WTC11 (cell line): Measurements from ENCODE around the gene NUP93. TPM values are rescaled to one million over a fixed set of nuclear protein-coding genes. Genes with fewer than 3 reads are reported as not detected.

Source experiments
- ATAC-seq: fragments of 200-7000 bp; cut with Tn5 transposase; 2 replicates; pipeline ENCODE4 v1.10.0; 2021; ENCODE audit warnings: mild to moderate bottlenecking, moderate library complexity
- CTCF ChIA-PET: fragments of 300-600 bp; sonication (Branson Sonifier 250); formaldehyde crosslinking; loops from one replicate; lab custom pipeline; 2021; ENCODE audit warnings: antibody characterized with exemption; lab: Charles Lee
- POLR2A ChIA-PET: fragments of 350-600 bp; sonication (Branson Sonifier 250); formaldehyde crosslinking; loops from one replicate; lab custom pipeline; 2021; ENCODE audit warnings: antibody characterized with exemption; lab: Charles Lee
- DNase-seq: peaks from one replicate; pipeline ENCODE4 v3.0.0; 2021; ENCODE audit warnings: low spot score
- H3K27ac Mint-ChIP-seq: 2 replicates; pipeline ENCODE4 v1.8.0; 2021; ENCODE audit warnings: mixed read lengths
- H3K27me3 Mint-ChIP-seq: 2 replicates; pipeline ENCODE4 v1.8.0; 2021; ENCODE audit warnings: low read depth, mild to moderate bottlenecking, moderate library complexity, mixed read lengths
- H3K36me3 Mint-ChIP-seq: 2 replicates; pipeline ENCODE4 v1.8.0; 2021; ENCODE audit warnings: mixed read lengths
- H3K4me1 Mint-ChIP-seq: 2 replicates; pipeline ENCODE4 v1.8.0; 2022; ENCODE audit warnings: mixed read lengths
- H3K4me3 Mint-ChIP-seq: 2 replicates; pipeline ENCODE4 v1.8.0; 2021; ENCODE audit warnings: mild to moderate bottlenecking, moderate library complexity, mixed read lengths
- H3K9me3 Mint-ChIP-seq: 2 replicates; pipeline ENCODE4 v1.8.0; 2021; ENCODE audit warnings: mixed read lengths
- AFF4 ChIP-seq: sonication (generic); formaldehyde crosslinking; IDR thresholded peaks from 2 replicates; pipeline ENCODE4 v1.8.1; 2023; ENCODE audit warnings: mild to moderate bottlenecking, missing genetic modification reagents, borderline replicate concordance
- ATF2 ChIP-seq: sonication (generic); formaldehyde crosslinking; IDR thresholded peaks from 2 replicates; pipeline ENCODE4 v1.8.1; 2022; ENCODE audit warnings: low read depth, missing genetic modification reagents, borderline replicate concordance
- CBFB ChIP-seq: sonication (generic); formaldehyde crosslinking; IDR thresholded peaks from 2 replicates; pipeline ENCODE4 v1.8.1; 2022; ENCODE audit warnings: mild to moderate bottlenecking, low read depth, missing genetic modification reagents
- EMX1 ChIP-seq: fragments of 250-450 bp; sonication (Bioruptor Pico); IDR thresholded peaks from 2 replicates; pipeline ENCODE4 v1.8.0; 2021; ENCODE audit warnings: mild to moderate bottlenecking
- FOXJ3 ChIP-seq: sonication (generic); formaldehyde crosslinking; IDR thresholded peaks from 2 replicates; pipeline ENCODE4 v1.9.0; 2021; ENCODE audit warnings: missing genetic modification reagents, mild to moderate bottlenecking, borderline replicate concordance
- MAX ChIP-seq: sonication (generic); formaldehyde crosslinking; IDR thresholded peaks from 2 replicates; pipeline ENCODE4 v1.8.0; 2022; ENCODE audit warnings: mild to moderate bottlenecking, missing genetic modification reagents
- MXD4 ChIP-seq: fragments of 250-450 bp; sonication (Bioruptor Pico); IDR thresholded peaks from 2 replicates; pipeline ENCODE4 v1.8.0; 2021; ENCODE audit warnings: mild to moderate bottlenecking, moderate library complexity, borderline replicate concordance
- NFATC4 ChIP-seq: fragments of 250-450 bp; sonication (Bioruptor Pico); IDR thresholded peaks from 2 replicates; pipeline ENCODE4 v1.9.0; 2021; ENCODE audit warnings: mild to moderate bottlenecking
- NR2C2 ChIP-seq: sonication (generic); formaldehyde crosslinking; IDR thresholded peaks from 2 replicates; pipeline ENCODE4 v1.8.0; 2022; ENCODE audit warnings: mild to moderate bottlenecking, missing genetic modification reagents
- NR3C1 ChIP-seq: sonication (generic); formaldehyde crosslinking; conservative IDR thresholded peaks from 2 replicates; pipeline ENCODE4 v1.8.1; 2023; ENCODE audit warnings: low read depth, mild to moderate bottlenecking, missing genetic modification reagents
- RELA ChIP-seq: sonication (generic); formaldehyde crosslinking; IDR thresholded peaks from 2 replicates; pipeline ENCODE4 v1.8.1; 2022; ENCODE audit warnings: missing genetic modification reagents, mild to moderate bottlenecking, borderline replicate concordance
- SMAD4 ChIP-seq: sonication (generic); formaldehyde crosslinking; IDR thresholded peaks from 2 replicates; pipeline ENCODE4 v1.8.0; 2022; ENCODE audit warnings: mild to moderate bottlenecking, missing genetic modification reagents
- ZNF219 ChIP-seq: sonication (generic); formaldehyde crosslinking; IDR thresholded peaks from 2 replicates; pipeline ENCODE4 v1.8.0; 2023; ENCODE audit warnings: missing genetic modification reagents, mild to moderate bottlenecking, borderline replicate concordance
- ZNF263 ChIP-seq: sonication (generic); formaldehyde crosslinking; IDR thresholded peaks from 2 replicates; pipeline ENCODE4 v1.8.1; 2022; ENCODE audit warnings: low read depth, mild to moderate bottlenecking, moderate library complexity, missing genetic modification reagents
- ZNF416 ChIP-seq: fragments of 250-450 bp; sonication (Bioruptor Pico); IDR thresholded peaks from 2 replicates; pipeline ENCODE4 v1.9.0; 2021; ENCODE audit warnings: mild to moderate bottlenecking, inconsistent platforms
- total RNA-seq: library from RNA; stranded (reverse); gene quantifications from 3 replicates; pipeline ENCODE4 v1.2.3, GENCODE V29; 2021
- TF ChIP-seq, protein P1 (sequence below): fragments of 250-450 bp; sonication (Bioruptor Pico); IDR thresholded peaks from 2 replicates; pipeline ENCODE4 v1.9.0; 2021; ENCODE audit warnings: mild to moderate bottlenecking
- TF ChIP-seq, protein P2 (sequence below): sonication (generic); formaldehyde crosslinking; IDR thresholded peaks from 2 replicates; pipeline ENCODE4 v1.8.1; 2022; ENCODE audit warnings: mild to moderate bottlenecking, missing genetic modification reagents, moderate library complexity, borderline replicate concordance
- TF ChIP-seq, protein P3 (sequence below): sonication (generic); formaldehyde crosslinking; IDR thresholded peaks from 2 replicates; pipeline ENCODE4 v1.8.1; 2022; ENCODE audit warnings: mild to moderate bottlenecking, moderate library complexity, missing genetic modification reagents
- TF ChIP-seq, protein P4 (sequence below): sonication (generic); formaldehyde crosslinking; IDR thresholded peaks from 2 replicates; pipeline ENCODE4 v1.8.0; 2023; ENCODE audit warnings: missing genetic modification reagents
- TF ChIP-seq, protein P5 (sequence below): sonication (generic); formaldehyde crosslinking; IDR thresholded peaks from 2 replicates; pipeline ENCODE4 v1.8.1; 2023; ENCODE audit warnings: mild to moderate bottlenecking, missing genetic modification reagents, moderate library complexity

Gene NUP93
- total RNA-seq, 1 experiment from 2014 or later, result 185 TPM

DNA sequence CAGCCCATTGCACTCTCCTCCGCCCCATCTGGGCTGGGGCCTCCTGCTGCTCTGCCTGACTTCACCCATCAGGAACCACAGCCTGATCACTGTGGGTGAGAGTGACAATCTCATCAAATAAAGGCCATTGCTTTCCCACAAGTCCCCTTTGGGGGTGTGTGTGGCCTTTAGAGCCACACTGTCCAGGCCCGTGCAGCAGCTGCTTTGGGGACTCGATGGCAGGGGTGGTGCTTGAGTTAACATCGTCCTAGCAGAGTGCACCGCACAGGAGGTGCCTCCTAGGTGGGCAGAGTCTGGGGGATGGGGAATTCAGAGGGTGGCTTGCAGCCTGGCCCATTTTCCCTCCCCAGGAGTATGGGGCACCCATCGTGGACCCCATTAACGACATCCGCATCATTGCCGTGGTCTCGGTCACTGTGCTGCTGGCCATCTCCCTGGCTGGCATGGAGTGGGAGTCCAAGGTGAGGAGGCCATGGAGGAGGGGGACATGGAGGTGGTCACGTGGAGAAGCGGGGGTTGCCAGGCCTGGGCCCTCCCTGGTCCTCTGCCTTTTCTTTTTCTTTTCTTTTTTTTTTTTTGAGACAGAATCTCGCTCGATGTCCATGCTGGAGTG lies 140.5 kb downstream of the NUP93 start:
- H3K27ac Mint-ChIP-seq, result no peak overlapping the region
- no peak for TF ChIP-seq AFF4
- no peak for TF ChIP-seq RELA
- TF ChIP-seq NR3C1, result no peak
- TF ChIP-seq CBFB, result no peak
- no peak for TF ChIP-seq SMAD4
- TF ChIP-seq, protein P1, sequence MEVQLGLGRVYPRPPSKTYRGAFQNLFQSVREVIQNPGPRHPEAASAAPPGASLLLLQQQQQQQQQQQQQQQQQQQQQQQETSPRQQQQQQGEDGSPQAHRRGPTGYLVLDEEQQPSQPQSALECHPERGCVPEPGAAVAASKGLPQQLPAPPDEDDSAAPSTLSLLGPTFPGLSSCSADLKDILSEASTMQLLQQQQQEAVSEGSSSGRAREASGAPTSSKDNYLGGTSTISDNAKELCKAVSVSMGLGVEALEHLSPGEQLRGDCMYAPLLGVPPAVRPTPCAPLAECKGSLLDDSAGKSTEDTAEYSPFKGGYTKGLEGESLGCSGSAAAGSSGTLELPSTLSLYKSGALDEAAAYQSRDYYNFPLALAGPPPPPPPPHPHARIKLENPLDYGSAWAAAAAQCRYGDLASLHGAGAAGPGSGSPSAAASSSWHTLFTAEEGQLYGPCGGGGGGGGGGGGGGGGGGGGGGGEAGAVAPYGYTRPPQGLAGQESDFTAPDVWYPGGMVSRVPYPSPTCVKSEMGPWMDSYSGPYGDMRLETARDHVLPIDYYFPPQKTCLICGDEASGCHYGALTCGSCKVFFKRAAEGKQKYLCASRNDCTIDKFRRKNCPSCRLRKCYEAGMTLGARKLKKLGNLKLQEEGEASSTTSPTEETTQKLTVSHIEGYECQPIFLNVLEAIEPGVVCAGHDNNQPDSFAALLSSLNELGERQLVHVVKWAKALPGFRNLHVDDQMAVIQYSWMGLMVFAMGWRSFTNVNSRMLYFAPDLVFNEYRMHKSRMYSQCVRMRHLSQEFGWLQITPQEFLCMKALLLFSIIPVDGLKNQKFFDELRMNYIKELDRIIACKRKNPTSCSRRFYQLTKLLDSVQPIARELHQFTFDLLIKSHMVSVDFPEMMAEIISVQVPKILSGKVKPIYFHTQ (CRISPR knock-in tag), result no peak
- TF ChIP-seq MXD4 (CRISPR knock-in tag), result no peak
- no peak for TF ChIP-seq EMX1
- TF ChIP-seq, protein P2, sequence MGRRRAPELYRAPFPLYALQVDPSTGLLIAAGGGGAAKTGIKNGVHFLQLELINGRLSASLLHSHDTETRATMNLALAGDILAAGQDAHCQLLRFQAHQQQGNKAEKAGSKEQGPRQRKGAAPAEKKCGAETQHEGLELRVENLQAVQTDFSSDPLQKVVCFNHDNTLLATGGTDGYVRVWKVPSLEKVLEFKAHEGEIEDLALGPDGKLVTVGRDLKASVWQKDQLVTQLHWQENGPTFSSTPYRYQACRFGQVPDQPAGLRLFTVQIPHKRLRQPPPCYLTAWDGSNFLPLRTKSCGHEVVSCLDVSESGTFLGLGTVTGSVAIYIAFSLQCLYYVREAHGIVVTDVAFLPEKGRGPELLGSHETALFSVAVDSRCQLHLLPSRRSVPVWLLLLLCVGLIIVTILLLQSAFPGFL (CRISPR knock-in tag), result no peak
- TF ChIP-seq, protein P3, sequence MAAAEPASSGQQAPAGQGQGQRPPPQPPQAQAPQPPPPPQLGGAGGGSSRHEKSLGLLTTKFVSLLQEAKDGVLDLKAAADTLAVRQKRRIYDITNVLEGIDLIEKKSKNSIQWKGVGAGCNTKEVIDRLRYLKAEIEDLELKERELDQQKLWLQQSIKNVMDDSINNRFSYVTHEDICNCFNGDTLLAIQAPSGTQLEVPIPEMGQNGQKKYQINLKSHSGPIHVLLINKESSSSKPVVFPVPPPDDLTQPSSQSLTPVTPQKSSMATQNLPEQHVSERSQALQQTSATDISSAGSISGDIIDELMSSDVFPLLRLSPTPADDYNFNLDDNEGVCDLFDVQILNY (CRISPR knock-in tag), result no peak
- TF ChIP-seq NR2C2 (CRISPR knock-in tag), result no peak
- no peak for TF ChIP-seq ZNF416 (CRISPR knock-in tag)
- TF ChIP-seq, all 79 proteins: peak for 0
- no peaks in the 10 kb centered on the region for H3K9me3 Mint-ChIP-seq
- no peak for ATAC-seq
- no peaks in the 10 kb centered on the region for H3K27me3 Mint-ChIP-seq
- H3K36me3 Mint-ChIP-seq, result no peaks in the 10 kb centered on the region
- no peak overlapping the region for H3K4me3 Mint-ChIP-seq
- ChIA-PET POLR2A (no interaction called here), CTCF (interaction anchor here (0.6 to 1.5 kb wide), 5 partner anchors 10 to 1406 kb away, joined by 3 to 10 read pairs (median 3); no protein-coding TSS in a partner anchor)
- DNase-seq, result no peak
- no peaks in the 10 kb centered on the region for H3K4me1 Mint-ChIP-seq

GRCh38 chr16:56871172-56871593 lies 141.3 kb downstream of the NUP93 start:
- POLR2A ChIA-PET, result no interaction called here

More at GRCh38 chr16:56871172-56871593, 141.3 kb downstream of the NUP93 start:
- Mint-ChIP-seq H3K27ac (no peak overlapping the region), H3K4me3 (no peak overlapping the region), H3K36me3 (no peaks in the 10 kb centered on the region), H3K9me3 (no peaks in the 10 kb centered on the region), H3K27me3 (no peaks in the 10 kb centered on the region), H3K4me1 (no peaks in the 10 kb centered on the region)
- CTCF ChIA-PET, result interaction anchor here (0.6 kb wide), 1 partner anchor 1406 kb away, joined by 3 read pairs; no protein-coding TSS in a partner anchor
- no peak for DNase-seq
- TF ChIP-seq ZNF263 (CRISPR knock-in tag) (no peak), ATF2 (CRISPR knock-in tag) (no peak), ZNF219 (CRISPR knock-in tag) (no peak), MAX (CRISPR knock-in tag) (no peak), MXD4 (CRISPR knock-in tag) (no peak), FOXJ3 (CRISPR knock-in tag) (no peak), NFATC4 (CRISPR knock-in tag) (no peak)
- TF ChIP-seq, protein P4, sequence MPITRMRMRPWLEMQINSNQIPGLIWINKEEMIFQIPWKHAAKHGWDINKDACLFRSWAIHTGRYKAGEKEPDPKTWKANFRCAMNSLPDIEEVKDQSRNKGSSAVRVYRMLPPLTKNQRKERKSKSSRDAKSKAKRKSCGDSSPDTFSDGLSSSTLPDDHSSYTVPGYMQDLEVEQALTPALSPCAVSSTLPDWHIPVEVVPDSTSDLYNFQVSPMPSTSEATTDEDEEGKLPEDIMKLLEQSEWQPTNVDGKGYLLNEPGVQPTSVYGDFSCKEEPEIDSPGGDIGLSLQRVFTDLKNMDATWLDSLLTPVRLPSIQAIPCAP (CRISPR knock-in tag), result no peak
- TF ChIP-seq, protein P5, sequence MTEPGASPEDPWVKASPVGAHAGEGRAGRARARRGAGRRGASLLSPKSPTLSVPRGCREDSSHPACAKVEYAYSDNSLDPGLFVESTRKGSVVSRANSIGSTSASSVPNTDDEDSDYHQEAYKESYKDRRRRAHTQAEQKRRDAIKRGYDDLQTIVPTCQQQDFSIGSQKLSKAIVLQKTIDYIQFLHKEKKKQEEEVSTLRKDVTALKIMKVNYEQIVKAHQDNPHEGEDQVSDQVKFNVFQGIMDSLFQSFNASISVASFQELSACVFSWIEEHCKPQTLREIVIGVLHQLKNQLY (CRISPR knock-in tag), result no peak
- no peak for ATAC-seq
